OCI-LY1 (cell line): ENCODE data around the gene DNAJB11.

ENCODE experiments used
- H2AFZ ChIP-seq: fragments of 200-600 bp; sonication (generic), shearing (Covaris generic); 2 replicates; pipeline ENCODE4 v1.6.0; 2014; ENCODE audit warnings: antibody characterized with exemption, mild to moderate bottlenecking, low read length
- H3F3A ChIP-seq: fragments of 200-600 bp; sonication (generic), shearing (Covaris generic); 2 replicates; pipeline ENCODE4 v1.6.0; 2014; ENCODE audit warnings: mild to moderate bottlenecking, antibody characterized with exemption, low read length, moderate library complexity; ENCODE audit not compliant: insufficient read depth
- H3K27ac ChIP-seq: fragments of 200-600 bp; sonication (generic); 2 replicates; pipeline ENCODE4 v1.5.1; 2014; ENCODE audit warnings: low read length, mixed run types, mild to moderate bottlenecking, low read depth; ENCODE audit not compliant: poor library complexity, severe bottlenecking
- H3K27me3 ChIP-seq: fragments of 200-600 bp; sonication (generic); 2 replicates; pipeline ENCODE4 v1.6.0; 2014; ENCODE audit warnings: antibody characterized with exemption, mild to moderate bottlenecking, low read length, moderate library complexity; ENCODE audit not compliant: insufficient read depth
- H3K36me3 ChIP-seq: fragments of 200-600 bp; sonication (generic); 2 replicates; pipeline ENCODE4 v1.6.1; 2014; ENCODE audit warnings: mild to moderate bottlenecking, antibody characterized with exemption, low read length, moderate library complexity, mixed read lengths; ENCODE audit not compliant: insufficient read depth
- H3K4me1 ChIP-seq: fragments of 200-600 bp; sonication (generic); 2 replicates; pipeline ENCODE4 v1.5.1; 2014; ENCODE audit warnings: mild to moderate bottlenecking, low read length, moderate library complexity; ENCODE audit not compliant: insufficient read depth, severe bottlenecking
- H3K4me2 ChIP-seq: fragments of 200-600 bp; sonication (generic), shearing (Covaris generic); 2 replicates; pipeline ENCODE4 v1.6.1; 2014; ENCODE audit warnings: low read length
- H3K4me3 ChIP-seq: fragments of 200-600 bp; sonication (generic); 2 replicates; pipeline ENCODE4 v1.5.1; 2014; ENCODE audit warnings: low read length, low read depth, mild to moderate bottlenecking, mixed read lengths; ENCODE audit not compliant: poor library complexity, severe bottlenecking
- H3K79me2 ChIP-seq: fragments of 200-600 bp; shearing (Covaris generic); 2 replicates; pipeline ENCODE4 v1.6.1; 2016; ENCODE audit warnings: mixed run types, low read length, mixed read lengths; ENCODE audit not compliant: insufficient read depth
- H3K9ac ChIP-seq: fragments of 200-600 bp; sonication (generic), shearing (Covaris generic); 2 replicates; pipeline ENCODE4 v1.6.1; 2014; ENCODE audit warnings: mild to moderate bottlenecking, low read length, mixed read lengths
- H3K9me2 ChIP-seq: fragments of 200-600 bp; sonication (generic), shearing (Covaris generic); 2 replicates; pipeline ENCODE4 v1.6.1; 2014; ENCODE audit warnings: low read depth, mild to moderate bottlenecking, low read length, mixed read lengths
- H3K9me3 ChIP-seq: fragments of 200-600 bp; shearing (Covaris generic); 2 replicates; pipeline ENCODE4 v1.6.1; 2014; ENCODE audit warnings: low read length, mixed read lengths
- H4K20me1 ChIP-seq: fragments of 200-600 bp; sonication (generic), shearing (Covaris generic); 2 replicates; pipeline ENCODE4 v1.6.0; 2016; ENCODE audit warnings: mild to moderate bottlenecking, low read length; ENCODE audit not compliant: insufficient read depth
- CTCF ChIP-seq: fragments of 200-600 bp; sonication (generic), shearing (Covaris generic); IDR thresholded peaks from 2 replicates; pipeline ENCODE4 v1.5.1; 2017; ENCODE audit warnings: mild to moderate bottlenecking, antibody characterized with exemption, low read length, moderate library complexity, mixed read lengths
- EZH2 ChIP-seq: fragments of 200-600 bp; sonication (generic), shearing (Covaris generic); IDR thresholded peaks from 2 replicates; pipeline ENCODE4 v1.8.0; 2017; ENCODE audit warnings: borderline replicate concordance, mixed run types, mild to moderate bottlenecking, antibody characterized with exemption, low read length, moderate library complexity, mixed read lengths

The DNAJB11 gene

DNA sequence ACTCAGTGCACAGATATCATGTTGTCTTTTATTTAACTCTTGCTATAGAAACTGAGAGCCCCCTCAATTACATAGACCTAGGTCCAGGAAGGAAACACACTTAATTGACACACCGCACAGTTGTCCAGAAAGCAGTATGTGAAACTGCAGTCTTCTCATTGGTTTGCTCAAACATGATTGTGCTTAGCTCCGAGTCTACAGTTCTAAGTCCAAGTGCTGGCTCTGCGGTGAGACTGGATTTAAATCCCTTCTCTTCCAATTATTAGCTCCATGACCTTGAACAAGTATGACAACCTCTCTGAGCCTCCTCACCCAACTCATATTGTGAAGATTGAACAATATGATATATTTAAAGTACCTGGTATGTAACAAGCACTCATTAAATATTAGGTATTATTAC is 23.3 kb downstream of the DNAJB11 start:
- no peak overlapping the region for H3K4me2 ChIP-seq
- H3K9me2 ChIP-seq: no peaks in the 10 kb centered on the region
- TF ChIP-seq CTCF (no peak), EZH2 (no peak)
- H3K27ac ChIP-seq: no peak overlapping the region
- H2AFZ ChIP-seq: no peak overlapping the region
- no peaks in the 10 kb centered on the region for H3K36me3 ChIP-seq
- no peaks in the 10 kb centered on the region for H3K79me2 ChIP-seq
- no peaks in the 10 kb centered on the region for H3K9me3 ChIP-seq
- no peaks in the 10 kb centered on the region for H4K20me1 ChIP-seq
- no peaks in the 10 kb centered on the region for H3K27me3 ChIP-seq
- no peak overlapping the region for H3K4me3 ChIP-seq
- H3K4me1 ChIP-seq: peaks cover 3% of the 10 kb centered on the region
- no peak overlapping the region for H3K9ac ChIP-seq
- H3F3A ChIP-seq: no peaks in the 10 kb centered on the region

- Histone ChIP-seq H2AFZ (no peak overlapping the region), H3K36me3 (no peaks in the 10 kb centered on the region), H3K4me2 (no peak overlapping the region)
These were observed 24.1 kb downstream of the DNAJB11 start for GRCh38 chr3:186594591-186595113.

DNA sequence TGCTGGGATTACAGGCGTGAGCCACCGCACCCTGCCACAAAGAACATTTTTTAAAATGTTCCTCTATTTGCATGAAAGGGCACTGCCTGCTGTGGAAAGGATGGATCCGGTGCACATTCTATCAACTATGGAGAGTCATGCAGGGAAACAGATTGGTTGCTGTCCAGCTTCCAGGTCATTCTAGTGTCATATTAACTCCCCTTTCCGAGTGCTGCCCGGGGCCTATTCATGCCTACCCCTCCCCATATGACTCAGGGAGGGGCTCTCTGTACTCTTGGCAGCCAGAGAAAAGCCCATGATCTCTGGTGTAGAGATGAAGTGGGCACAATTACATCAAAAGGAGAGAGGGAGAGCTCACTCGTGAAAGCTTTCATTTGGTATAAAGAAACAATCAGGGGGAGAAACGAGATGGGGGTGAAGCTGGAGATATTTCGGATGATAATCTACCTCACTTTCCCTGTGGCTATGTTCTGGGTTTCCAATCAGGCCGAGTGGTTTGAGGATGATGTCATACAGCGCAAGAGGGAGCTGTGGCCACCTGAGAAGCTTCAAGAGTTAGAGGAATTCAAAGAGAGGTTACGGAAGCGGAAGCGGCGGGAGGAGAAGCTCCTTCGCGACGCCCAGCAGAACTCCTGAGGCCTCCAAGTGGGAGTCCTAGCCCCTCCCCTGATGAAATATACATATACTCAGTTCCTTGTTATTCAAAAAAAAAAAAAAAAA is 26.2 kb downstream of the DNAJB11 start:
- H3K4me2 ChIP-seq: no peak overlapping the region

More at GRCh38 chr3:186594591-186595113, 24.1 kb downstream of the DNAJB11 start:
- Histone ChIP-seq H3K4me3 (no peak overlapping the region), H3K4me1 (peaks cover 3% of the 10 kb centered on the region), H3K27me3 (no peaks in the 10 kb centered on the region), H3K27ac (no peak overlapping the region), H3K9me3 (no peaks in the 10 kb centered on the region), H3F3A (no peaks in the 10 kb centered on the region), H3K9ac (no peak overlapping the region), H3K79me2 (no peaks in the 10 kb centered on the region), H4K20me1 (no peaks in the 10 kb centered on the region), H3K9me2 (no peaks in the 10 kb centered on the region)
- no peak for TF ChIP-seq EZH2
- no peak for TF ChIP-seq CTCF

More for the DNA sequence above, 26.2 kb downstream of the DNAJB11 start:
- no peak overlapping the region for H3K9ac ChIP-seq
- peaks cover 3% of the 10 kb centered on the region for H3K4me1 ChIP-seq
- no peak overlapping the region for H2AFZ ChIP-seq
- no peaks in the 10 kb centered on the region for H3K27me3 ChIP-seq
- no peak overlapping the region for H3K4me3 ChIP-seq
- H3K79me2 ChIP-seq: no peaks in the 10 kb centered on the region
- no peaks in the 10 kb centered on the region for H3K9me3 ChIP-seq
- H3K36me3 ChIP-seq: no peaks in the 10 kb centered on the region
- H3K9me2 ChIP-seq: no peaks in the 10 kb centered on the region
- no peak for TF ChIP-seq EZH2
- H4K20me1 ChIP-seq: no peaks in the 10 kb centered on the region
- H3F3A ChIP-seq: no peaks in the 10 kb centered on the region
- no peak overlapping the region for H3K27ac ChIP-seq
